Neural crest cell (in vitro differentiated cells): ENCODE results near the gene PPP1R16B. TPM values are rescaled to one million over a fixed set of nuclear protein-coding genes. Genes with fewer than 3 reads are reported as not detected.
A peak's percentile ranks its signal among the peaks of the same experiment; 100 is the strongest.

Experiments
- DNase-seq: peaks from one replicate; pipeline ENCODE4 v3.0.0; 2021; ENCODE audit warnings: low read depth, mixed read lengths, low spot score
- H3K27ac Mint-ChIP-seq: one replicate; pipeline ENCODE4 v1.8.0; 2021; ENCODE audit warnings: mild to moderate bottlenecking, mixed read lengths; ENCODE audit not compliant: unreplicated experiment
- H3K27me3 Mint-ChIP-seq: 2 replicates; pipeline ENCODE4 v1.8.0; 2021; ENCODE audit warnings: low read depth, mild to moderate bottlenecking, mixed read lengths
- H3K36me3 Mint-ChIP-seq: 2 replicates; pipeline ENCODE4 v1.8.0; 2021; ENCODE audit warnings: low read depth, mild to moderate bottlenecking, mixed read lengths
- H3K4me1 Mint-ChIP-seq: 2 replicates; pipeline ENCODE4 v1.8.0; 2021; ENCODE audit warnings: mixed read lengths
- H3K4me3 Mint-ChIP-seq: one replicate; pipeline ENCODE4 v1.8.0; 2021; ENCODE audit warnings: mild to moderate bottlenecking, mixed read lengths
- H3K9me3 Mint-ChIP-seq: 2 replicates; pipeline ENCODE4 v1.8.0; 2021; ENCODE audit warnings: mixed read lengths
- CTCF ChIP-seq: fragments of 200-600 bp; sonication (generic); conservative IDR thresholded peaks from 2 replicates; pipeline ENCODE4 v1.5.0; 2021; ENCODE audit warnings: antibody characterized with exemption, mild to moderate bottlenecking
- total RNA-seq: library from RNA; stranded (reverse); gene quantifications from 2 replicates; pipeline ENCODE4 v1.2.1, GENCODE V29; 2021

Gene PPP1R16B
- total RNA-seq, 1 donor from 2014 or later, result 0.30 TPM

- Mint-ChIP-seq H3K27ac (no peak overlapping the region), H3K4me1 (peaks cover 6% of the 10 kb centered on the region), H3K27me3 (no peaks in the 10 kb centered on the region), H3K36me3 (peaks cover 13% of the 10 kb centered on the region), H3K9me3 (no peaks in the 10 kb centered on the region), H3K4me3 (no peak overlapping the region)
- DNase-seq, result no peak
- TF ChIP-seq CTCF, result no peak
These were observed 135.1 kb downstream of the PPP1R16B start for GRCh38 chr20:38940644-38941043.

DNA sequence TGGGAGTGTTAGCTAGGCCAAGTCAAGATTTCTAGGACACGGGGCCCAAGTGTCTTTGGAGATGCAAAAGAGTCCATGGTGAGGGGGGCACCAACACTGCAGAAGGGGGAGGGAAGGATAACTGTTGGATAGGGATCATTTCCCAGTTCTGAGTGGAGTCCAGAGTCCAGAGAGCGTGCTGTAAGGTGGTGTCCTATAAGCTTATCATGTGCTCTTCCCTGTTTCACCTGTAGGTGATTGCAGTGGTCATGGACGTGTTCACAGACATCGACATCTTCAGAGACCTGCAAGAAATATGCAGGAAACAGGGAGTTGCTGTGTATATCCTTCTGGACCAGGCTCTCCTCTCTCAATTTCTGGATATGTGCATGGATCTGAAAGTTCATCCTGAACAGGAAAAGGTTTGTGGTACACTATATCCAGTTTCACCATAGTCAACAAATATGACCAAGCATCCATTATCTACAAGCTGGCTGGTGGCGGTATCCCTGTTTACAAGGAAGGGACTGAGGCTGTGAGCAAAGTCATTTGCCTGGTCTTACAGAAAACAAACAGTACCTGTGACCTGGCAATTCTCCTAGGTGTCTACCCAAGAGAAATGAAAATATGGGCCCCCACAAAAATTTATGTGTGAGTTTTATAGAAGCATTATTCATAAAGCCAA is 136.4 kb downstream of the PPP1R16B start:
- H3K27me3 Mint-ChIP-seq, result no peaks in the 10 kb centered on the region
- no peaks in the 10 kb centered on the region for H3K9me3 Mint-ChIP-seq
- peak overlapping the region; percentile 90 for H3K27ac Mint-ChIP-seq
- TF ChIP-seq CTCF, result peak; percentile 18
- H3K4me1 Mint-ChIP-seq, result no peaks in the 10 kb centered on the region
- no peak overlapping the region for H3K4me3 Mint-ChIP-seq
- no peak for DNase-seq
- H3K36me3 Mint-ChIP-seq, result peaks cover 13% of the 10 kb centered on the region

GRCh38 chr20:38945012-38945411 is 139.5 kb downstream of the PPP1R16B start:
- Mint-ChIP-seq H3K4me1 (no peaks in the 10 kb centered on the region), H3K27me3 (no peaks in the 10 kb centered on the region), H3K36me3 (peaks cover 18% of the 10 kb centered on the region), H3K9me3 (no peaks in the 10 kb centered on the region), H3K27ac (no peak overlapping the region), H3K4me3 (no peak overlapping the region)
- no peak for TF ChIP-seq CTCF
- DNase-seq, result no peak

GRCh38 chr20:38946836-38947235 is 141.3 kb downstream of the PPP1R16B start:
- no peaks in the 10 kb centered on the region for H3K9me3 Mint-ChIP-seq
- DNase-seq, result no peak
- no peaks in the 10 kb centered on the region for H3K4me1 Mint-ChIP-seq
- no peak for TF ChIP-seq CTCF
- H3K36me3 Mint-ChIP-seq, result peaks cover 22% of the 10 kb centered on the region
- no peak overlapping the region for H3K27ac Mint-ChIP-seq
- no peaks in the 10 kb centered on the region for H3K27me3 Mint-ChIP-seq
- no peak overlapping the region for H3K4me3 Mint-ChIP-seq

- no peak for TF ChIP-seq CTCF
- no peak for DNase-seq
- no peaks in the 10 kb centered on the region for H3K4me1 Mint-ChIP-seq
- peaks cover 17% of the 10 kb centered on the region for H3K36me3 Mint-ChIP-seq
- no peaks in the 10 kb centered on the region for H3K9me3 Mint-ChIP-seq
- no peak overlapping the region for H3K4me3 Mint-ChIP-seq
- no peaks in the 10 kb centered on the region for H3K27me3 Mint-ChIP-seq
- H3K27ac Mint-ChIP-seq, result no peak overlapping the region
These were observed 142.4 kb downstream of the PPP1R16B start for GRCh38 chr20:38947931-38948362.
